Body of pancreas (tissue), 4 donors: ENCODE results near the gene CLMN.

Experiments
- POLR2A ChIP-seq, 3 donors: fragments of 450-650 bp; IDR thresholded peaks; one replicate each; pipeline ENCODE4 v1.6.1; 2016; ENCODE audit warnings: antibody characterized with exemption in 3 of 3, mild to moderate bottlenecking in 2 of 3
- TF ChIP-seq, protein P1 (sequence below), 7 experiments: fragments of 450-650 bp in 4 of 7; fragments of 200-600 bp in 3 of 7; sonication (generic) in 3 of 7; IDR thresholded peaks; one replicate each; pipeline ENCODE4 v1.5.1; 2016 to 2019; ENCODE audit warnings: antibody characterized with exemption in 7 of 7

DNA sequence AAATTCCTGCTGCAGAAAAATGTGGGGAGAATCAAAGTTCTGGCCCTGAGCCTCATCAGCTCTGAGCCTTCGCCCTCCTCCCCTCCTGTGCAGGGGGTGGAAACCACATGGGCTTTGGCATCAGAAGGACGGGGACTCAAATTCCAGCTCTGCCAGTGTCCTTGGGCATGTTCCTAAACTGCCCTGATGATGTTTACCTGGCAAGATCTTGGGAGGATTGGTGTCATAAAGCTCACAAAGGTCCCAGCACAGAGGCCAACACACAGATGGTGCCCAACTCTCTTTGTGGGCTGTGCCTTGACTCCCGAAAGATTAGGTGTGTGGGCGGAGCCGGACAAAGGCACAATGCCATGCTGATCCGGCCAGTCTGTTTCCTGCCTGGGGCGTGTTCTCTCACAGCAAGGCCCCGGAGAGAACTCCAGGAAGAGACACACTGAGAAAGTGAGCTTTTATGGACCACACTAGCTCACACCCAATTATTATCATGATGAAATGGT, 20.5 kb upstream of the CLMN start:
- TF ChIP-seq, protein P1, sequence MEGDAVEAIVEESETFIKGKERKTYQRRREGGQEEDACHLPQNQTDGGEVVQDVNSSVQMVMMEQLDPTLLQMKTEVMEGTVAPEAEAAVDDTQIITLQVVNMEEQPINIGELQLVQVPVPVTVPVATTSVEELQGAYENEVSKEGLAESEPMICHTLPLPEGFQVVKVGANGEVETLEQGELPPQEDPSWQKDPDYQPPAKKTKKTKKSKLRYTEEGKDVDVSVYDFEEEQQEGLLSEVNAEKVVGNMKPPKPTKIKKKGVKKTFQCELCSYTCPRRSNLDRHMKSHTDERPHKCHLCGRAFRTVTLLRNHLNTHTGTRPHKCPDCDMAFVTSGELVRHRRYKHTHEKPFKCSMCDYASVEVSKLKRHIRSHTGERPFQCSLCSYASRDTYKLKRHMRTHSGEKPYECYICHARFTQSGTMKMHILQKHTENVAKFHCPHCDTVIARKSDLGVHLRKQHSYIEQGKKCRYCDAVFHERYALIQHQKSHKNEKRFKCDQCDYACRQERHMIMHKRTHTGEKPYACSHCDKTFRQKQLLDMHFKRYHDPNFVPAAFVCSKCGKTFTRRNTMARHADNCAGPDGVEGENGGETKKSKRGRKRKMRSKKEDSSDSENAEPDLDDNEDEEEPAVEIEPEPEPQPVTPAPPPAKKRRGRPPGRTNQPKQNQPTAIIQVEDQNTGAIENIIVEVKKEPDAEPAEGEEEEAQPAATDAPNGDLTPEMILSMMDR (IDR thresholded peaks at IDR 0.05): no peak
- peak in 2 of 3 donors; percentile 68 to 70 for TF ChIP-seq POLR2A (IDR thresholded peaks at IDR 0.05)
